AG09319 (cell line): Measurements from ENCODE around the gene SLC35A3.

Source experiments
- DNase-seq: peaks from one replicate; pipeline ENCODE4 v3.0.0-alpha.2; 2010; ENCODE audit warnings: low read depth; ENCODE audit errors: extremely low read depth
- TF ChIP-seq, protein P1 (sequence below): IDR thresholded peaks from 2 replicates; pipeline ENCODE4 v1.5.1; 2011; ENCODE audit warnings: low read depth, mild to moderate bottlenecking, inconsistent platforms, low read length, moderate library complexity

The SLC35A3 gene

GRCh38 chr1:99992044-99992722 is 22.4 kb downstream of the SLC35A3 start:
- no peak for DNase-seq
- TF ChIP-seq, protein P1, sequence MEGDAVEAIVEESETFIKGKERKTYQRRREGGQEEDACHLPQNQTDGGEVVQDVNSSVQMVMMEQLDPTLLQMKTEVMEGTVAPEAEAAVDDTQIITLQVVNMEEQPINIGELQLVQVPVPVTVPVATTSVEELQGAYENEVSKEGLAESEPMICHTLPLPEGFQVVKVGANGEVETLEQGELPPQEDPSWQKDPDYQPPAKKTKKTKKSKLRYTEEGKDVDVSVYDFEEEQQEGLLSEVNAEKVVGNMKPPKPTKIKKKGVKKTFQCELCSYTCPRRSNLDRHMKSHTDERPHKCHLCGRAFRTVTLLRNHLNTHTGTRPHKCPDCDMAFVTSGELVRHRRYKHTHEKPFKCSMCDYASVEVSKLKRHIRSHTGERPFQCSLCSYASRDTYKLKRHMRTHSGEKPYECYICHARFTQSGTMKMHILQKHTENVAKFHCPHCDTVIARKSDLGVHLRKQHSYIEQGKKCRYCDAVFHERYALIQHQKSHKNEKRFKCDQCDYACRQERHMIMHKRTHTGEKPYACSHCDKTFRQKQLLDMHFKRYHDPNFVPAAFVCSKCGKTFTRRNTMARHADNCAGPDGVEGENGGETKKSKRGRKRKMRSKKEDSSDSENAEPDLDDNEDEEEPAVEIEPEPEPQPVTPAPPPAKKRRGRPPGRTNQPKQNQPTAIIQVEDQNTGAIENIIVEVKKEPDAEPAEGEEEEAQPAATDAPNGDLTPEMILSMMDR, result no peak

- no peak for DNase-seq
- TF ChIP-seq, protein P1, result no peak
Observed at GRCh38 chr1:99992760-99993467, 23.1 kb downstream of the SLC35A3 start.

- TF ChIP-seq, protein P1, result no peak
- no peak for DNase-seq
Observed at GRCh38 chr1:99993468-99993845, 23.7 kb downstream of the SLC35A3 start.

DNA sequence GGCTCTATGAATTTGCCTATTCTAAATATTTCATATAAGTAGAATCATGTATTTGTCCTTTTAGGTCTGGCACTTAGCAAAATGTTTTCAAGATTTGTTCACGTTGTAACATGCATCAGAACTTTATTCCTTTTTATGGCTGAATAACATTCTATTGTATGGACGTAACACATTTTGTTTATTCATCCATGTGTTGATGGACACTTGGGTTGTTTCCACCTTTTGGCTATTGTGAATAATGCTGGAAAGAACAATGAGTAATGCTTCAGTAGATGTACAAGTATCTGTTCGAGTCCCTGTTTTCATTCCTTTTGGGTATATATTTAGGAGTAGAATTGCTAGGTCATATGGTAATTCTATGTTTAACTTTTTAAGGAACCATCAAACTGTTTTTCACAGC is 24.7 kb downstream of the SLC35A3 start:
- DNase-seq, result no peak
- TF ChIP-seq, protein P1, result no peak

GRCh38 chr1:99996951-99997350 is 27.2 kb downstream of the SLC35A3 start:
- TF ChIP-seq, protein P1, result no peak
- DNase-seq, result no peak

DNA sequence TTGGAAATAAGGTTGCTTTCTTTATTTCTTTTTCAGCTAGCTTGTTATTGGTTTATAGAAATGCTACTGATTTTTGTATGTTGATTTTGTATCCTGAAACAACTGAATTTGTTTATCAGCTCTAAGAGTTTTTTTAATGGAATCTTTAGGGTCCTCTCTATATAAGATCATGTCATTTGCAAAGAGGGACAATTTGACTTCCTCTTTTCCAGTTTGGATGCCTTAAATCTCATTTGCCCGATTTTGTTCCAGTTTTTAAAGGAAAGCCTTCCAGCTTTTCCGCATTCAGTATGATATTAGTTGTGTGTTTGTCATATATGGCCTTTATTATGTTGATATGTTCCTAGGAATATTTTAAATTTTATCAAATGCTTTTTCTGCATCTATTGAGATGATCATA is 31.7 kb downstream of the SLC35A3 start:
- DNase-seq, result no peak
- TF ChIP-seq, protein P1, result no peak

- TF ChIP-seq, protein P1, result no peak
- DNase-seq, result no peak
Observed at GRCh38 chr1:100005424-100005823, 35.6 kb downstream of the SLC35A3 start.
